T47D (cell line): ENCODE data around the gene KIRREL2.

ENCODE experiments used
- DNase-seq, 2 experiments: peaks; one replicate each; pipeline versions ENCODE4 v3.0.0 to v3.0.0-alpha.2; 2011 to 2012; ENCODE audit warnings: low read depth in 1 of 2, low spot score in 1 of 2
- JUND ChIP-seq: IDR thresholded peaks from 2 replicates; pipeline ENCODE4 v1.6.1; 2012; ENCODE audit warnings: low read depth
- in situ Hi-C: cut with HindIII; loops from 2 replicates; pipeline ENCODE4 v1.10.0; 2016; ENCODE audit warnings: low sequenced_read_pairs, low pct_unique_long_range_greater_than_20kb

KIRREL2 gene

DNA sequence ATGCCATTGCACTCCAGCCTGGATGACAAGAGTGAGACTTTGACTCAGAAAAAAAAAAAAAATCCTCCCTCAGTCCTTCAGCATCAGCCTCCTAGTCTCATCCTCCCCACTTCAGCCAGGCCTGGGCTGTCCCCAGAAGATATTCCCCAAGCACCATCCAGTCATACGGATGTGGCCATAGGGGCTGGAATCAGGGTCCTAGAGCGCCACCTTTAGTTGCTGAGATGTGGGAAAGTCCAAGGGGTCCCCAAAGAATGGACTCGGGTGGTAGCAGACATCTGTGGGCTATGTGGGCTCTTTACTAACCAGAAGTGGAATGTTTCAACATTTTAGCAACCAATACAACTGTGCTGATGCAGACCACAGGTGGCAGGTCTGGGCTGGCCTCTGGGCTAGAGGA is 54.5 kb downstream of the KIRREL2 start:
- TF ChIP-seq JUND, result no peak
- no peak for DNase-seq
- in situ Hi-C loops, result no loop called here

DNA sequence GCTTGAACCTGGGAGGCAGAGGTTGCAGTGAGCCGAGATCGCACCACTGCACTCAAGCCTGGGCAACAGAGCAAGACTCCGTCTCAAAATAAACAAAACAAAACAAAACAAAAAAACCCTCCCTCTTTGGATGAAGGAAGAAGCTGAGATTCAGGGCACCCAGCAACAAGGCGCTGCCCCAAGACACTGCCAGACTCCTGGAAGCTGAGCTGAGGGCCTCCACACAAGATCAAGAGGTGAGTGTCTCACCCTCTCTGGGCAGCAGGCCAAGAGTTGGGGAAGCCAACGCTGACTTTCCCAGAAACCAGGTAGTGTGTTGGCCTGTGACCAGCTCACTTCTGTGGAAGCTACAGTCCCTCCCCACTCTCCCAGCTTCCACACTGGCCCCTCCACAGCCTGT is 55.1 kb downstream of the KIRREL2 start:
- DNase-seq, result no peak
- TF ChIP-seq JUND, result no peak
- in situ Hi-C loops, result no loop called here

DNA sequence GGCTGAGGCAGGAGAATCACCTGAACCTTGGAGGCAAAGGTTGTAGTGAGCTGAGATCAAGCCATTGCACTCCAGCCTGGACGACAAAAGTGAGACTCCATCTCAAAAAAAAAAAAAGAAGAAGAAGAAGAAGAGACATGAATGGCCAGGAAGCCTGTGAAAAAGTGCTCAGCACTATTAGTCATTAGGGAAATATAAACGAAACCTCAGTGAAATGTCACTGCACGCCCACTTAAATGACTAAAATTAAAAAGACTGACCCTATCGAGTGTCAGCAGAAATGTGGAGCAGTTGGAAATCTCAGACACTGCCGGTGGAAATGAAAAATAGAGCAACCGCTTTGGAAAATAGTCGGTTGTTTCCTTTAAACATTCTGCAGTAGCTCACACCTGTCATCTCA is 56.9 kb downstream of the KIRREL2 start:
- no peak for DNase-seq
- no peak for TF ChIP-seq JUND
- in situ Hi-C loops, result no loop called here

DNA sequence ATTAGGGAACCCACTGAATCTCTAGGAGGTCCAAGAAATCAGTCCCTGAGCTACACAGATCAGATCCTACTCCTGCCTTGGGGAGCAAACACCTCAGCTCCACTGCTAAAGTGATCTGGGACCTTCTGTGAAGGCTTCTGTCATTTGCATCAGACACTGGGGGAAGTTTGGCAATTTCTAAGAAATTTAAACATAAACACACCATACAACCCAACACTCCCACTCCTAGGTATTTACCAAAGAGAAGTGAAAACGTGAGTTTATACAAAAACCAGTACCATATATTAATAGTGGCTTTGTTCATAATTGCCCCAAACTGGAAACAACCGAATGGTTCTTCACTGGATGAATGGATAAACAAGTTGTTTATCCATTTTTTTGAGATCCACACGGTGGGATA is 58.7 kb downstream of the KIRREL2 start:
- no peak for DNase-seq
- in situ Hi-C loops, result no loop called here
- no peak for TF ChIP-seq JUND
